NCI-H146 treated with DMSO at 0.1 percent for 48 hours (cell line): ENCODE data around the gene HNF4A.

Experiments used
- DNase-seq: peaks from one replicate; lab custom pipeline; 2025; ENCODE audit not compliant: unreplicated experiment; lab: John Stamatoyannopoulos, UW

The HNF4A gene

GRCh38 chr20:44390280-44390679, 34.8 kb downstream of the HNF4A start:
- DNase-seq = no peak

GRCh38 chr20:44392088-44392775, 36.7 kb downstream of the HNF4A start:
- no peak for DNase-seq

- DNase-seq = no peak
These were observed 37.5 kb downstream of the HNF4A start for GRCh38 chr20:44392776-44393607.

GRCh38 chr20:44393608-44394451, 38.3 kb downstream of the HNF4A start:
- DNase-seq = no peak

GRCh38 chr20:44394452-44394701, 38.9 kb downstream of the HNF4A start:
- no peak for DNase-seq

GRCh38 chr20:44394702-44395460, 39.4 kb downstream of the HNF4A start:
- DNase-seq = no peak

GRCh38 chr20:44395461-44396340, 40.2 kb downstream of the HNF4A start:
- no peak for DNase-seq

- DNase-seq = no peak
These were observed 41.1 kb downstream of the HNF4A start for GRCh38 chr20:44396369-44397130.

GRCh38 chr20:44398335-44398734, 42.8 kb downstream of the HNF4A start:
- peak; percentile 56 for DNase-seq

- no peak for DNase-seq
These were observed 43.9 kb downstream of the HNF4A start for GRCh38 chr20:44399446-44399845.

GRCh38 chr20:44400671-44400969, 45.1 kb downstream of the HNF4A start:
- no peak for DNase-seq

- no peak for DNase-seq
These were observed 45.7 kb downstream of the HNF4A start for GRCh38 chr20:44400970-44401769.

GRCh38 chr20:44401770-44402390, 46.4 kb downstream of the HNF4A start:
- DNase-seq = no peak

- DNase-seq = peak; percentile 31
These were observed 47.1 kb downstream of the HNF4A start for GRCh38 chr20:44402391-44403193.

GRCh38 chr20:44403194-44404112, 48.0 kb downstream of the HNF4A start:
- no peak for DNase-seq
